Stimulated activated CD4-positive, alpha-beta T cell treated with anti-CD3 and anti-CD28 coated beads, Interleukin-1b, Interleukin-23, amount 100 ng/mL, for 4 hours (primary cell): ENCODE measurements around the gene GABRR3.

Source experiments
- DNase-seq, 2 donors: peaks; one replicate each; pipeline ENCODE4 v3.0.0-alpha.2; 2020; ENCODE audit warnings: low read depth in 2 of 2

Gene GABRR3

DNA sequence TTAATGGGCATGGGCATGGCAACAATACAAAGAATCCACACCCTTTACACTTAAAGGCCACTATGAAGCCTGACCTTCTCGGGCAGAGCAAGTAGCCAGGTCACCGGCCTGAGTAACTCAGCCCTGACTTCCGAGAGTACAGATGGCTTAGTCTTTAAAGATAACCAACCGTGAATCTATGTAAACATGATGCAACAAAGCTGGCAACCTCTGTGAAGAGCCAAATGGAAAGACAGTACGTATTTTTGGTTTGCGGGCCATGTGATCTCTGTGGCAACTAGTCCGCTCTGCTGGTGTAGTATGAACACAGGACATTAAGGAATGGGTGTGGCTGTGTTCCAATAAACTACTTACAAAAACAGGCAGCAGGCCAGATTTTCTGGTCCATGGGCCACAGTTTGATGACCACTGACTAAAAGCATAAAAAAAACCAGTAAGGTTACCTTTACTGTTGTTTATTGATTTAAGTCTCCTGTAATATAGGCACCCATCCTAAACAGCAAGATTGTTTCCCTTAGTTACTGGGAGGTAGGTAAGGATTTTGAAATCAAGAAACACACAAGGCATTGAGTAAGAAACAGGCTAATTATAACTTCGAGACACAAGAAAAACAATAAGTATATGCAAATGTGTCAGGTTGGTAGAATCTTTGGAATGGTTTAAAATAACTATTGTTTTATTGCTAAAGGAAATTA, 77.4 kb downstream of the GABRR3 start:
- no peak for DNase-seq

GRCh38 chr3:97956051-97956450, 79.1 kb downstream of the GABRR3 start:
- no peak for DNase-seq

DNA sequence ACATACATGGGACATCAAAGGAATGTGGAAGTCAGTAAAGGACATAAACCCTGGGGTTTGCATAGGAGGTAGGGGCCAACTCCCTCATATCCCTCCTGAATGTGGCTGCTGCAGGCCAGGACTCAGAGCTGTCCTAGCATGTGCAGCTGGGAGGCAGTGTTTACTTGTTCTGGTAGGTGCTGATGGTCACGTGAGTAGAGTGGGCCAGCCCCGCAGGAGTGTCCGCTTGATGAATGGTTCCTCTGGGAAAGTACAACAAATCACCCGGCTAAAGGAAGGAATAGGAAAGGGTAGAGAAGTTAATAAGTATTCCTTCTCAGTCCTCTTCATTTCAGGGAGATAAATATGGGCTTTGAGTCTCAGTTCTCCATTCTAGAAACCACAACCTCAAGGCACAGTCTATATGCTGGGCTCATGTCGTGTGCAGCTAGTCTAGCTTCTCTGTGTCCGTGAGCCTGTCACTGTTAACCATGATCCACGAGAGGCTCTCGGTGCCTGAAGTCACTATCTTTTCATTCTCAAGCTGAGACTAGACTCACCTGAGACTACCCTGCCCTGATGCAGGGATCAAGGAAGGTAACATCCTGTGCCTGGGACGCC, 80.8 kb downstream of the GABRR3 start:
- DNase-seq: no peak

DNA sequence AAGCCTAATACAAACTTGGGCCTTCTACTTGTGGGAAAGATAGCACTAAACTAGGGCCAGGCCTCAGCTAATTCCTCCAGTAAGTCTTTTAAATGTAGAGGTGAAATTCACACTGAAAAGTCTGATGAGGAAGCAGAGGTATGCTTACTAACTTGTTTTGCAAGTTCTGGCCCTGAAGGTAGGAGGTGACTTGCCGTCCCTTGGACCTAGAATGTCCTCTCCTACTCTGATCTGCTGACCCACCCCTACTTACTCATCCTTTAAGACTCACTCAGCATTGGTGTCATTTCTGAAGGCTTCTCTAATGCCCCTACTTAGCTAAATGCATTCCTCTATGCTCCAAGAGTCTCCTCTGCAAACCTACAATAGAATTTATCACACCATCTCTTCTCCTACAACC, 82.2 kb downstream of the GABRR3 start:
- no peak for DNase-seq

- no peak for DNase-seq
These were observed 82.8 kb downstream of the GABRR3 start for GRCh38 chr3:97952280-97952679.

- no peak for DNase-seq
These were observed 84.8 kb downstream of the GABRR3 start for GRCh38 chr3:97950360-97950759.

GRCh38 chr3:97949743-97950142, 85.4 kb downstream of the GABRR3 start:
- DNase-seq: no peak

- no peak for DNase-seq
These were observed 86.0 kb downstream of the GABRR3 start for GRCh38 chr3:97949110-97949485.

GRCh38 chr3:97948351-97949109, 86.6 kb downstream of the GABRR3 start:
- DNase-seq: no peak

DNA sequence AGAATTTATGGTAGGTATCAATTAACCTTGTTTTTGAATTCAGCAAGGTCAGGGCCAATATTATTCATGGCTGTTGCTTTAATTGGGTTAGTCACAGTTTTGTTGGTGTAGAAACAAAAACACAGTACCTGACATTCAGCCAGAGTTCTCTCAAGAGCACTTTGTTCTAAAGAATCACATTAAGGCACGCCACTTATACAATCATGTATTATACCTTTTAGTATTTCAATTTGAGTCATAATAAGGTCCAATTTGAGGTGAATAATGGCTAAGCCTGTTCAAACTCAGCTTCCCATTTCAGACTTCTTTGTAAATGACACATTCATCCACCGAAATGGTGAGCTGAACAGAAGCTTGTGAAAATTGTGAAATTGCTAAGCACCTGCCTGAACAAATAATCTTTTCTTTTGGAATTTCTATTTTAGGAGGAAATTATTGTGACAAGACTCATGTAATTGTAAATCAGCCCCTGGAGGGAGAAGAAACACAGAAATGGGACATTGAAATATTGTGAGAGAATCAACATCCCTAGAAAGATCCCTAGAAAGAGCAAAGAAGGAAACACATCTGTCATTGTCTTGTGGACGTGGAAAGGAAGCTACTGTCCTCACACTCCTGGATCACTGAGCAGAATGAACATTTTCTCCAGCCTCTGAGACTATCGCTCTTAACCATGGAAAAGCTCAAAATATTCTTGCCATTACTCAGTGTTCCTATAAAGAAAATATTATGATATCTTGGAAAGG, 92.1 kb downstream of the GABRR3 start:
- no peak for DNase-seq

GRCh38 chr3:97940034-97940433, 95.1 kb downstream of the GABRR3 start:
- DNase-seq: no peak

GRCh38 chr3:97939401-97939800, 95.7 kb downstream of the GABRR3 start:
- DNase-seq: no peak

DNA sequence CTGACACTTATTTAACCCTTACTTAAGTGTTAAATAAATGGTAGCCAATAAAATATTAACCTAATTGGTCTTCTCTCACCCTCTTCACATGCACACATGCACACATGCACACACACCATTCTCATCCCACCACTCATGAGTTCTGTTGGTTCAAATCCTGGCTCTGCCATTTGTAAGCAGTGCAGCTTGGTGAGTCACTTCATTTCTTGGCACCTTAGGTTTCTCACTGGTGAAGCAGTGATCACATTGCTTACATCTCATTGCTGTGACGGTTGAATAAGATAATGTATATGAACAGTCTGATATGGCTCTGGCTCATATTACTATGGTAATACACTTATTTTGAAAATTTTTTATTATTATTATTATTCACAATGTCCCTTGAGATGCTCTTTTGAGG, 96.7 kb downstream of the GABRR3 start:
- DNase-seq: no peak

DNA sequence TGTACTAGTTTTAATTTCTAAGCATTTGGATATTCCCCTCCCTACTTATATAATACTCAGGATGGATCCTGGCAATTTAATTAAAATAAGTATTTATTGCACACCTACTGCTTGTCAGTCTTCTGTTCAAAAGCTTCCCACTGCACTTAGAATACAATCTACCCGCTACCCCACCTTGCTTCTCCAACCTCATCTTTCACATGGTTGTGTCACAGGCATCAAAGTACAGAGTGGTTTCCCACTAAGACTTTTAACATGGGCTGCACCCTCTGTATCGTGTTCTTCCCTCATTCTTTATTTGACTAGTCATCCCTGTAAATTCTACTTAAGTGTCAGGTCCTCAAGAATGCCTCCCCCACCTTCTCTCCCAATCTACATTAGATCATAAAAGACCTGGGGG, 97.9 kb downstream of the GABRR3 start:
- DNase-seq: no peak

DNA sequence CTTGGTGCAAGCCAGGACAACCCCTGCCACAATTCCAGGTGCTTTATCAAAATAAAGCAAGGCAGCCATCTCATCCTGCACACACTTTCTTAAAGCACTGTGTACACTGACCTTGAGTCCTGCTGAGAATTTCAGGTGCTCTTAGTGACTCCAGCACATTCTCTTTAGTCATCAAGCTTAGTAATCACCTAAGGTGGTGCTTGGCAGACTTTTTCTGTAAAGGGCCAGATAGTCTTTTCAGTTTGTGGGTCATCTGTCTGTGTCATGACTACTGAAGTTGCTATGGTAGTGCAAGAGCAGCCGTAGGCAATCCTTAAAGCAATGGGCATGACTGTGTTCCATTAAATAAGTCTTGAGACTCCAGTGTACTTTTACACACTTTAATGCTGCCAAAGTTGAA, 99.3 kb downstream of the GABRR3 start:
- no peak for DNase-seq
